GM19035 (cell line): ENCODE results near the gene ALDH1A1.

Source experiments
- ATAC-seq: cut with Tn5 transposase; IDR thresholded peaks from one replicate; pipeline ENCODE4 v1.9.1; 2021; ENCODE audit not compliant: unreplicated experiment

ALDH1A1 gene

GRCh38 chr9:72919246-72919945 lies 33.5 kb downstream of the ALDH1A1 start:
- no peak for ATAC-seq

DNA sequence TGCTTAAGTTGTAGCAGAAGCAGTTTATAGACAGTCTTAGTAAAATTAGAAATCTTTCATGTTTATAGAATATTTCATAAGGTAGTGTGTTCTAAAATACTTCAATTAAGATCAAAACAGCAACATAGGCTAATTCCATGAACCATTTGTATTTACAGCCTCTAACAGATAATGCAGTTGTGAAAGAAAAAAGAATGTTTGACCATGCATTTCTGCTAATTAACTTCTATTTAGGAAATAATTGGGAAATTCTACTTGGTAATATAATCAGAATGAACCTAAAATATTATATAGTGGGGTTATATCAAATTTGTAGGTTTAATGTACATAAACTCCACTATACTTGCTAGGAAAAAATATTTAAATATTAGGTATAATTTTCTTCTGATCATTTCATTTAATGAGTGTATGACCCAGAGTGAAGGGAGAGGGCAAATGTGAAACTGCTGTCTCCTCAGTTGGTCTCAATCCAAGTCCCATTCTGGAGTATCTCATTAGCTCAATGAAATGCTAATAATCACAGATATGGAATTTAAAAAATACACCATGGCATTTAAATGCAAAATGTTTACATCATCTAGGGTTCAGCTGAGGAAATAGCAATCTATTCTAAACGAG lies 34.9 kb downstream of the ALDH1A1 start:
- no peak for ATAC-seq

DNA sequence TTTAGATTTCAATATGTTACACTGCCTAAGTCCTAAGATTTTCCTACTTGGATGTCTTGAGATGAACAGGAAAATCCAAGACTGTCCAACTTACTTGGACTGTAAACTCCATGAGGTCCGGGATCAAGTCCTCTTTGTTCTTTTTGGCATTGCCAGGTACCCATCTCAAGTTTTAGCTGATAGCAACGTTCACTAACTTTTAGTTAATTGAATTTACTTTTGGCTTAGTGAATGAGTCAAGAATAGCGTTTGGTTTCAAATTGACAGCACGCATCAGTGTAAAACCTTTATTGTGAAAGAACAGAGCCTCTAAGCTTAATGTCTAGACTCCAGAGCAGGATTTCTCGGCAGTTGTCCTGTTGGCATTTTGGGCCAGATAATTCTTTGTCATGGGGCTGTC lies 37.2 kb downstream of the ALDH1A1 start:
- no peak for ATAC-seq

DNA sequence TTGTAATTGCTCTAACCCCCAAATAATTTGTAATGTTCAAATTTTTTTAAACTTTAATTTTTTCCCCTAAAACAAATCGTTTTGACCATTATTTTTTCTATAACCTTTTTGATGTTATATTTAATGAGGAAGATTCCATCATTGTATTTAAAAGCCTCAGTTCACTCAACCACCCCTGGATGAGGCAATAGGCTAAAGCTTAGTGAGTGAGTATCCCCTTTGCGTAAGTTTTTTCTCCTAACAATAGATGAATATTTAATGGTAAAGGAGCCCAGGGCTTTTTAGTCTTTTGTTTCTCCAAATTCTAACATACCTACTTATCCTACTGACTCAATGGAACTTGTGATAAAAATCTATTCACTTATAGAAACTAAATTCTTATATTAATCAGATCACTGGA lies 38.1 kb downstream of the ALDH1A1 start:
- no peak for ATAC-seq

DNA sequence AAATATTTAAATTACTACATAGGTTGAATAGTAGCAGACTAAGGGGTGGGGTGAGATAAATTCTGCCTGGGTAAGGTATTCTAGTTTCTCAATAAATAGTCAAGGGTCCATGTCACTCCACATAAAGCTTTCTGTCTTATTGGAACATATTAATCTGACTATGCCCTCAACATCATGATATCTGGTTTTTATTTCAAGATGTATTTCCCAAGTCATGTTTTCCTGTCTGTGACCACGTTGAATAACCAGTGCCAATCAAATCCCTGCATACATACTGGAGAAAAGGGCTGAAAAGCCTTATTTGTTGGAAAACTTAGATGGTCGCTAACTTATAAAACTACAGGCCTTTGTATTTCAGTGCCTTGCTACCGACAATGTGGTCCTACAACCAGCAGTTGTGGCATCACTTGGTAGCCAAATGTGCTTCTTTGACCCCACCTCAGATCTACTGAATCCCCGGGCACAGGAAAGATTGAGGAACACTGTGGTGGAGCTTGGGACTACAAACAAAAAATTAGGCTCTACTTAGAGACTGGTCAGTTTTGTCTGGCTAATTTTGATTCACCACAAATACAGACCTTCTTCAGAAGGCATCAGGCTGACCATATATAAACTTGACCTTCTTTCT lies 39.4 kb downstream of the ALDH1A1 start:
- no peak for ATAC-seq

DNA sequence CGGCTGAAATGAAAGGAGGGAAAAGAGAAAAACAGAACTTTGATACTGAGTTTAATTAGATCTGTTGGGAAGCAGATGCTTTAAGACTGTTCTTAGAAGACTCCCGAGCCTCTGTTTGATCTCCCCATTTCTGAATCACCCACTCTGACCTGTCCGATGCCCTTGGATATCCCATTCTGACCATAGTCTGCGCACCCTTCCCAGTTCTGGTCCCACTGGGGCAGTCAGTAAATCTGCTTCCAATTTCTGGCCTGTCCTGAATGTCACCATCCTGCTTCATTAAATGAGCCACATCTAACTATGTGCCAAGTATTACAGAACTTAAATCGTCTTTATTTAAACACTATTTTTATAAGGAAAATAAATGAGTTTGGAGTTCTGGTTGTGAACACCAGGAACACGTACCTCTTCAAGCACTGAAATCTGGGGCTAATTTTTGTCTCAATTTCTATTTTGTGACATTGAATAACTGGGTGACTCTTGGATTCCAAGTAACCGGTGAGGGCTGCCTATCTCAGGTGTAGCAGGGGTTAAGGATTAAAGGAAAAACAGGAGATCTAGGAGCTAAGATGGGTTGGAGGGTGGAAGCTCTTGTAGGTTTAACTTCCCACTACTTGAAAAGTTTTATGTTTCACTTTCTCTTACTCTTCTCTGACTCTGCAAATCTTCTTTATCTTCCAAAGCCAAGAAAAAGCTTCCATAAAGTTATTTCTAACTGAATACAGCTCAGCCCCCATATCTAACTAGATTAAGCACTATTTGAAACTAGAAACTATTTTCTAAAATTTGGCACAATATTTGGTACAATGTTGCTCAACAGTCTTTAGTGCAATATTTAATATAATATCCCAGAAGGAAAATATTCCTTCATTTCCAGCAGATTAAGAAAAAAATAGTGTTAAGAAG lies 40.1 kb downstream of the ALDH1A1 start:
- ATAC-seq = no peak

DNA sequence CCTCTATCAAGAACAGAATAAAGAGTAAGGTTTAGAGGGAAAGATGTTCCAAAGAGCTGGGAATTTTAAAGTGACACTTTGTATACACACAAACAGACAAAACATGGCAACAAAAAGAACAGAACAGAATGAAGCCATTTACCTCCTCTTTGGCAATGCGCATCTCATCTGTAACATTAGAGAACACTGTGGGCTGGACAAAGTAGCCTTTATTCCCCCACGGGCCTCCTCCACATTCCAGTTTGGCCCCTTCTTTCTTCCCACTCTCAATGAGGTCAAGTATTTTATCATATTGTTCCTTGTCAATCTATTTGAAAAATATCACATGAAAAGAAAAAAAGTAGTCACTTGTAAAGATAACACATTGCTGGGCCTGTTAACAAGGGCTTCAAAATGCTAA lies 41.0 kb downstream of the ALDH1A1 start:
- ATAC-seq = no peak

GRCh38 chr9:72911247-72911775 lies 41.5 kb downstream of the ALDH1A1 start:
- no peak for ATAC-seq

DNA sequence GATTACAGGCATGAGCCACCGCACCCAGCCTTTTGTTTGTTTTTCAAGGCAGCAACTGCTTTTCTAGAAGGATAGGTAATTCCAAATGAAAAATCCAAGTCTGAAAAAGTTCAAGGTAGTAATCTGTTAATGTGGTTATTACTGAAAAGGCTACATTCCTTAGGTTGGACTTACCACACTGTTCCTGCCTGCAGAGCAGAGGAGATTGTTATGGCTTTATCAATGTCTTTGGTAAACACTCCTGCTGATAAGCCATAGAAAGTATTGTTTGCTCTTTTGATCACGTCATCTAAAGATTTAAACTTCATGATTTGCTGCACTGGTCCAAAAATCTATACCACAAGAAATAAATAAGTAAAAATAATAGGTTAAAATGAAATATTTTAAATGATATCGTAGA lies 43.4 kb downstream of the ALDH1A1 start:
- ATAC-seq = no peak

- ATAC-seq = no peak
Measured at GRCh38 chr9:72907421-72907820, 45.4 kb downstream of the ALDH1A1 start.

DNA sequence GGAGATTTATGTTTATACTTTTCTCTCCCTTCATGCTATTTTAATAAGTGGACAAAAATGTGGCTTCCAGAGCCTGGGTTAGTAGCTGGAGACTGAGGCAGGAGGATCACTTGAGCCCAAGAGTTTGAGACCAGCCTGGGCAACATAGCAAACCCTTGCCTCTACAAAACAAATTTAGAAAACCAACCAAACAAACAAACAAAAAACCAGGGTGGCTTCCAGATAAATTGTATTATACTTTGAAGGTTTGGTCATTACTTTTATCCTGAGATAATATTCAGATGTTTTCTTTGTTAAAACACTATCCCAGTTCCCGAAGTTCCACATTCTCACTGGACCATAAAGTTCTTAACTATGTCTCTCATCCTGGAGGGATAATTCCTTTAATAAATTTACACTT lies 46.0 kb downstream of the ALDH1A1 start:
- ATAC-seq = no peak

DNA sequence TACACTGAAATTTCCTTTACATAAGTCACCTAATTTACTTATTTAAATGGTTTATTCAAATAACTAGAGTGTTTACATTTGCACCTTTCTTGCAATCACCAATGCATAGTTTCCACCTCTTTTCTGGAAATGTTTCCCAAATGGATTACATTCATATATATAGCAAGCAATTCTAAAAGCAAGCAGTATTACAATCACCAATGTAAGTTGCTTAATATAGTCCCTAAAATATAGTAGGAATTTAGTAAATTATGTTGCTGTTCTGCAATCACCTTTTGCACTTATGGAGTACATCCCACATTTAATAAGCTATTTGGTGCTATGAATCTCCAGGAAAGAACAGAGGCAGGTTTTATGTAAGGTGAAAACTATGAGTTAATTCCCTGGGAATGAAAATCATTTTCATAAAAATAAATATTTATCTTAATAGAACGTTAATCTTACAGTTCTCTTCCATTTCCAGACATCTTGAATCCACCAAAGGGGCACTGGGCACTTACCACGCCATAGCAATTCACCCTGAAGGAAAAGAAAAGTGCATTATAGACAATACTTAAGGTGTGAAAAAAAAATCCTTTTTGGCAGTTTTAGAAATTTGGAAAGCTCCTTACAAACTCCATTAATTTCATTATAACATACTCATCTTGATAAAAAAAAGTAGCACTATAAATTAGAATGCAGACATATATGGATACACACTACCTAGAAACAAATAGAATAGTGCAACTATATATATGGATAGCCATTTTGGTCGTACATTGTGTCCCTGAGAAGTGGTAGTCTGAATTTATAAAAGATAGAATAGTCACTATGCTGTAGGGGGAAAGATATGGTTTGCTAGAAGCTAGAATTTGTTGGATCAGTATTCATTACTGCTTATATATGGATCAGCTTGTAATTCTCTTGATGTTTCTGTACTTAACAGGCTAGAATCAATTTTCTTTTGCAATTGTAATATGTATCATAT lies 47.1 kb downstream of the ALDH1A1 start:
- ATAC-seq = no peak

GRCh38 chr9:72904267-72905093 lies 48.4 kb downstream of the ALDH1A1 start:
- no peak for ATAC-seq

GRCh38 chr9:72903103-72903502 lies 49.8 kb downstream of the ALDH1A1 start:
- ATAC-seq = no peak

DNA sequence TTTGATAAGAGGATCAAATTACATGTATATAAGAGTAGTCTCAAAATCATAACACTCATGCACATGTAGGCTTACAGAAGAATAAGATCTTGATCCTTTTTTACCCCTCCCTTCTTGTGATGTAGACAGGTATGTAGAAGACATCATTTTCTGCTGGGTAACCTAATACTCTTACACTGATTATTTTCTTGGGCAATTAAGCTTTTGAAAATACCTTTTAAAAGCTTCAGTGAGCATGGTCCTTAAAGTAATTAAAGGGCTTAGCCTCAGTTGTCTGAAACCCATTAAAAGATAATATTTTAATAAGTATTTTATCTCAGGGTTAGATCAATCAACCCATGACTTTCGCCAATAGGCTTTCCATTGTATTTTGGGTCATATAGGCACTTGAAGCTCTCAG lies 50.6 kb downstream of the ALDH1A1 start:
- no peak for ATAC-seq

DNA sequence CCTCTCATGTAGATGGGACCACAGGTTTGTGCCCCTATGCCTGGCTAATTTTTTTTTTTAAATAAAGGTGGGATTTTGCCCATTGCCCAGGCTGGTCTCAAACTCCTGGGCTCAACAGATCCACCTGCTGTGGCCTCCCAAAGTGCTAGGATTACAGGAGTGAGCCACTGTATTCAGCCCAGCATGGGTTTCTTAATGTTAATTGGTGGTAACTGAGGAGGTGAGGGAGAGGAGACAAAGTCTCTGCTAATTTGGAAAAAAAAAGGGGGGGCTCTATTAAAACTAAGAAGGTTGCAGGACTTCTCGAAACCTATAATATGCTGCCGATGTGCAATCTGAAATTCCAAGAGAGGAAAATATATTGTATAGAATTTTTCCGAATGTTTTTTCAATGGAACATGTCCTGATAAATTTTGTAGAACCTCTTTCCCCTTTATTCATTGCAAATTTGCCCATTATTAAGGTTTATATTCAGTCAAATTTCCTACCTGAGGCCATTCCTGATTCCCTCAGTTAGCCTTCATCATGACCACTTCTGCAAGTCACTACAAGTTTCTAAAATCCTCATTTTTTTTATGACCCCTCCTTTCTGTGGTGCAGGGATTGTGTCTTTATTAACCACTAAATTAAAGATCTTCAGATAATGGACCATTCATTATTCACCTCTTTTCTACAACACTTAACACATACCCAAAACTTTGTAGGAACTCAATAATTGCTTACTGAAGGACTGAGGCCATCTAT lies 52.9 kb downstream of the ALDH1A1 start:
- ATAC-seq = no peak

DNA sequence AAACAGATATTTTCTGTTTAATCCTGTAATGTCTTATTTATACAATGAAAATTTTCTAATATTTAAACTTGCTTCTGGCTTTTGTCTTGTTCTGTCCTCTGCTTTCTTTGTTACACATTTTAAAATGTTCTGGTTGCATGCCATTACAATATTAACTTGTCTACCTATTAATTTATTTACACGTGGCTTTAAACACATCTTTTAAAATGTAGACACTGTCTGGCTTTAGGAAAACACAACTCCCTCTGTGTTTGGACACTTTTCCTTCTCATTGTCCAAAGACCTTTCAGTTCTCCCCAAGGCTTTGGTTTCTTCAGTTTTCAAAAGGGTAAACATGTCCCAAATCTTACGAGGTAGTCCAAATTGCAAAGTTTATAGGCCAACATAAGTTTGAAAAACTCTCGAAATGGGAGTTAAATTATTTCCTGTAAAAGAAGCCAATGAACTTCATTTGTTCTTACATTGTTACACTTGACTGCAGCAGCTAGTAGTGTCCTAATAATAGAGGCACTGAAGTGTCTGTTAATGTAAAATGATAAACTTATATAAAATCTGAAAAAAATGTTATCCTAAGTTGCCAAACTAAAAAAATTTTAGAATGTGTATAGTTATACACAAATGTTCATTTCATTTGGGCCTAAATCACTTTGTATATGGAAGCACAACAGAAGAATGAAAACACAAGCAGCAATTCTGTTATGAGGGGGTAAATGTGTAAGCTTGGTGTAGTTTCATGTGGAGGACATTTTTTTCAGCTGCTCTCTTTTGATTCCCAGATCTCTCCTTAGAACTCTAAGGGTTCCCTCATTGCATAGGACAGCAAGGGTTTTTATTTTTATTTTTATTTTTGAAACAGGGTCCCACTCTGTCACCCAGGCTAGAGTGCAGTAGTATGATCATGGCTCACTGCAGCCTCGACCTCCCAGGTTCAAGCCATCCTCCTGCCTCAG lies 53.8 kb downstream of the ALDH1A1 start:
- ATAC-seq = no peak
